Common myeloid progenitor, CD34-positive (primary cell): ENCODE data around the gene CADPS.

ENCODE experiments used
- CTCF ChIA-PET: fragments of 350-600 bp; sonication (Branson Sonifier 250); formaldehyde crosslinking; loops from one replicate; lab custom pipeline; 2021; ENCODE audit warnings: antibody characterized with exemption; lab: Charles Lee
- POLR2A ChIA-PET: fragments of 350-600 bp; sonication (Branson Sonifier 250); formaldehyde crosslinking; loops from one replicate; lab custom pipeline; 2021; ENCODE audit warnings: antibody characterized with exemption; lab: Charles Lee
- DNase-seq, 3 donors: peaks; one replicate each; pipeline versions ENCODE4 v3.0.0 to v3.0.0-alpha.2; 2013
- H3K27ac ChIP-seq, 2 experiments: 1 replicate in 1 of 2; 2 replicates in 1 of 2; pipeline ENCODE4 v1.7.0; 2013; ENCODE audit warnings: inconsistent platforms in 2 of 2, low read length in 2 of 2, mild to moderate bottlenecking in 2 of 2, low read depth in 1 of 2, moderate library complexity in 1 of 2; ENCODE audit not compliant: severe bottlenecking in 2 of 2, insufficient read depth in 1 of 2, poor library complexity in 1 of 2
- H3K27me3 ChIP-seq, 5 experiments: replicated peaks in 2 of 5; 1 replicate in 3 of 5; 2 replicates in 2 of 5; pipeline versions ENCODE4 v1.6.1 to v1.7.0; 2013; ENCODE audit warnings: low read length in 4 of 5, mild to moderate bottlenecking in 2 of 5, moderate library complexity in 2 of 5, inconsistent platforms in 1 of 5; ENCODE audit not compliant: insufficient read depth in 5 of 5, control insufficient read depth in 4 of 5
- H3K36me3 ChIP-seq, 4 experiments: 1 replicate in 2 of 4; 2 replicates in 2 of 4; pipeline versions ENCODE4 v1.6.1 to v1.7.0; 2013; ENCODE audit warnings: low read length in 3 of 4, control low read depth in 1 of 4, mild to moderate bottlenecking in 1 of 4; ENCODE audit not compliant: control insufficient read depth in 4 of 4, insufficient read depth in 4 of 4
- H3K4me1 ChIP-seq, 4 experiments: 1 replicate in 3 of 4; 2 replicates in 1 of 4; pipeline versions ENCODE4 v1.6.1 to v1.7.1; 2013; ENCODE audit warnings: low read length in 3 of 4, mild to moderate bottlenecking in 3 of 4, control low read depth in 1 of 4, inconsistent platforms in 1 of 4, moderate library complexity in 1 of 4; ENCODE audit not compliant: control insufficient read depth in 4 of 4, insufficient read depth in 4 of 4; ENCODE audit errors: control extremely low read depth in 1 of 4
- H3K4me3 ChIP-seq, 7 experiments: 1 replicate in 4 of 7; 2 replicates in 3 of 7; pipeline versions ENCODE4 v1.5.1 to v1.7.0; 2013; ENCODE audit warnings: mild to moderate bottlenecking in 7 of 7, low read length in 6 of 7, moderate library complexity in 6 of 7, inconsistent platforms in 2 of 7, low read depth in 2 of 7, control low read depth in 1 of 7; ENCODE audit not compliant: insufficient read depth in 4 of 7, control insufficient read depth in 1 of 7; ENCODE audit errors: extremely low read depth in 1 of 7
- H3K9me3 ChIP-seq, 5 experiments: 1 replicate in 4 of 5; 2 replicates in 1 of 5; pipeline versions ENCODE4 v1.6.1 to v1.7.1; 2013; ENCODE audit warnings: low read length in 4 of 5, mild to moderate bottlenecking in 2 of 5, inconsistent platforms in 1 of 5, low read depth in 1 of 5, moderate library complexity in 1 of 5; ENCODE audit not compliant: control insufficient read depth in 4 of 5, insufficient read depth in 2 of 5; ENCODE audit errors: control extremely low read depth in 1 of 5
- WGBS: methylation state at CpG from one replicate; pipeline ENCODE4 v1.1.5; 2013; ENCODE audit not compliant: insufficient coverage; 5-methylcytosine and 5-hydroxymethylcytosine counted together

The CADPS gene

DNA sequence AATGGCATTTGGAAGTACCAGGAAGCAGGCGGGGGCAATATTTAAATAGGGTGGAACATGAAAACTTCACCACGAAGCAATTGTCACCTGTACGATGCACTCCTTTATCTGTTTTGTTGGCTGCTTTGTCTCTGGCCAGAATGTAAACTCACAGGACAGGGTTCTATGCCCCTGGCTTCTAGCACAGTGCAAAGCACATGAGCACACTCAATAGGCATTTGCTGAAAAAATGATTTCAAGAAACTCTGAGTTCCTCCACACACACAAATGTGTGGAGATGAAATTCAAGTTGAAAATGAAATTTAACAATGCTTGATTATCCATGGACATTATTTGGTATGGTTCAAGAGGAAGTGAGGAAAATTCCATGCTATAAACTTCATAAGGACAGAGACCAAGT, 272.2 kb downstream of the CADPS start:
- Histone ChIP-seq H3K27me3 (peaks cover 0 to 18% (median 3%) of the 10 kb centered on the region in 5 experiments), H3K4me3 (no peak overlapping the region), H3K36me3 (no peaks in the 10 kb centered on the region), H3K4me1 (no peaks in the 10 kb centered on the region), H3K9me3 (peaks cover 0 to 1% (median 0%) of the 10 kb centered on the region in 5 experiments), H3K27ac (no peak overlapping the region)
- ChIA-PET POLR2A (no interaction called here), CTCF (no interaction called here)
- DNase-seq, result no peak
- WGBS, result 81% methylated on average over 3 of the region's 3 CpGs

DNA sequence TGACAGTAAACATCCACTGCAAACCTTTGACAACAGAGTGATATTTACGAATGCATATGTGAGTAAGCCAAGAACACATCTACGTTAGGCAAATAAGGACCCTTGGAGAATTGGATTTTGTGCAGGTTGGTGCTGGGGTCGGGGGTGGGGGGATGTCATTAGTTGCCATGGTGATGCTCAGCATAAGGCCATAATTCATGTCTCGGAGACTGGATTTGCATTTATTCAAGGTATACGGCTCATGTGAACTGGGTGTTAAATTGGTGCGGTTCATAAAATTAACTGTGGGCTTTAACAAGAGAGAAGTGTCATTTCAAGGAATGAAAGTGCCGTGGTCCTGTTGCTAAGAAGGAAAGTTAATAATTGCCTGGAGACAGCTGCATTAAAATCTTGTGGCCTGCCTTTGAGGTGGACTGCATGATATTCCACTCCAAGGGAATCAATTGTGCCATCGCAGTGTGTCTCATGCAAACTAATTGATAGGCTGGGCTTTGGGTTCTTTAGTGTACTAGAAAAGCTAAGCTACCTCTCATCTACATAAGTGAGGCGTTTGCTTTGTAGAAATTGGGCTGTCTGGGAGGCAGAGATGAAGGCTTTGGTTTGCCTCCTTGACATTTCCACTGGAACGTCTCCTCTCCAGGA, 273.0 kb downstream of the CADPS start:
- no peak for DNase-seq
- peaks cover 0 to 18% (median 3%) of the 10 kb centered on the region in 5 experiments for H3K27me3 ChIP-seq
- 77% methylated on average over 9 of the region's 10 CpGs for WGBS
- no peaks in the 10 kb centered on the region for H3K36me3 ChIP-seq
- peaks cover 0 to 1% (median 0%) of the 10 kb centered on the region in 5 experiments for H3K9me3 ChIP-seq
- POLR2A ChIA-PET, result no interaction called here
- H3K4me3 ChIP-seq, result no peak overlapping the region
- H3K4me1 ChIP-seq, result no peaks in the 10 kb centered on the region
- H3K27ac ChIP-seq, result no peak overlapping the region
- CTCF ChIA-PET, result no interaction called here

DNA sequence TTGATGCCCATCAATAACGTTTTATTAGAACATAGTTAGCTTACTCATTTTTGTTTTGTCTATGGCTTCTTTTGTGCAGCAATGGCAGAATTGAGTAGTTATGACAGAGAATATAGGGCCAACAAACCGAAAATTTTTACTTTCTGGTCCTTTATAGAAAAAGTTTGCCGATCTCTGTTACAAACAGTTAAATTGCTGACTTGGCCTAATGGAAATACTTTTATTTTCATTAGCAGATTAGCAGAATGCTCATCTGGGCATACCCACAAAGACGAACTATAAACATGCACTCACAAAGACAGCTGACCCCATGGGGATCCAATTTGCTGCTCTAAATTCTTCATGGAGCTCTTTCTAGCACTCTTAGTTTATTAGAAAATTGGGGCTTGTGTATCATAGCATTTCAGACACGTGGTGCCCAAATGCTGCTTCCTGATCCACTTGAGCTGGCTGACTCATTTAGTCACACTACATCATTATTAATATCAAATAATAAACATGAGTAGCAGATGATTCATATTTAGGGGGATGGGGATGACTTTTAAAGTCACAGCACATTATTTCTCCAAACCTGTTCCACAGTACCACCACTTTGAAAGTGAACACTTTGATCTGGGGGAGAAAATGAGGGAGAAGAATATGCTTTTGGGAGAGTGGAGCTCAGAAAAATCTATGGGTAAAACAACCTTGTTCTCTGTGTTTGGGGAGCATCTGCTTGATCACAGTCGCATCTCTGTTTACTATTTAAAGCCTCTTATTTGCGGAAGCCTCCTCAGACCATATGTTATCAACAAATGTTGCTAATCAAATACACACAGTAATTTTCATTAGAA, 273.8 kb downstream of the CADPS start:
- 92% methylated on average over 5 of the region's 7 CpGs for WGBS
- Histone ChIP-seq H3K27me3 (peaks cover 0 to 18% (median 3%) of the 10 kb centered on the region in 5 experiments), H3K4me3 (no peak overlapping the region), H3K36me3 (no peaks in the 10 kb centered on the region), H3K4me1 (no peaks in the 10 kb centered on the region), H3K9me3 (peaks cover 0 to 1% (median 0%) of the 10 kb centered on the region in 5 experiments), H3K27ac (no peak overlapping the region)
- POLR2A ChIA-PET, result interaction anchor here (0.7 kb wide), 1 partner anchor 161 kb away, joined by 3 read pairs; no protein-coding TSS in a partner anchor
- no peak for DNase-seq
- CTCF ChIA-PET, result no interaction called here

DNA sequence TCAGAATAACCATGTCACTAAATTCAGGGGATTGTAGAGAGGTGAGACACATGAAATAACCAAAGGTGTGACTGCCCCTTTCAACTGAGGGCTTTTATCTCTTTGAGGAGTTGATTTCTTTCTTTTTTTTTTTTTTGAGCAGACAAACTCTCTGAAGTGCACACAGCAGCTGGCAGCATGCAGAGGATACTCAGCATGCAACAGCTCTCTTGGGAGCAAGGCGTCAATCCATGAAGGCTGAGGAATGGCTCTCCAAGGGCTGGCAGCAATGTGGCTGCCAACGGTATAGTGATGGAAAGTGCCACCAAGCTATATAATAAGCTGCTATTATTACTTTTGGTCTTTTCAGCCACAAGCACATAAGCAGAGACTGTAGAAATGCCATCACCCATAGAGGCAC, 275.2 kb downstream of the CADPS start:
- POLR2A ChIA-PET, result no interaction called here

DNA sequence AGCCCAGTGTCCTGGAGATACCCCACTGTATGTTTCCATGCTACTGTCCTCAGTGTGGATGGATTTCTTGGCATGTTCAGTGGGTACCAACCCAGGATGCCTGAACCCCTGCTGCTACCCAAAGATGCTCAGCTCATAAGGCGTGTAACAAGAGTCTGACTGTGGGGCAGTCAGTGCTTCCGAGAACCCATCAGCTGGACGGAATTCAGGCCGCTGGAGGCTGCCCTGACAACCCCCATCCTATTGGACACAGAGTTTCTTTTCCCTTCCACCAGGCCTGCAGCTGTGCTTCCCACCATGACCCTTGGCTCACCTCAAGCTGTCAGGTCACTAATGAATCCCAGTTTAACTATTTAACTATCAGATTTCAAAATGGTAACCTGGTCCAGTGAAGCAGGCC, 277.7 kb downstream of the CADPS start:
- H3K4me1 ChIP-seq, result no peaks in the 10 kb centered on the region
- WGBS, result 96% methylated on average over 4 of the region's 4 CpGs
- ChIA-PET CTCF (no interaction called here), POLR2A (no interaction called here)
- no peaks in the 10 kb centered on the region for H3K36me3 ChIP-seq
- peaks cover 0 to 1% (median 0%) of the 10 kb centered on the region in 5 experiments for H3K9me3 ChIP-seq
- no peak overlapping the region for H3K4me3 ChIP-seq
- peaks cover 0 to 7% (median 2%) of the 10 kb centered on the region in 5 experiments for H3K27me3 ChIP-seq
- no peak overlapping the region for H3K27ac ChIP-seq
- DNase-seq, result no peak

More for the DNA sequence above, 275.2 kb downstream of the CADPS start:
- no peak for DNase-seq
- Histone ChIP-seq H3K27ac (no peak overlapping the region), H3K4me3 (no peak overlapping the region), H3K9me3 (peaks cover 0 to 1% (median 0%) of the 10 kb centered on the region in 5 experiments), H3K27me3 (peaks cover 0 to 18% (median 2%) of the 10 kb centered on the region in 5 experiments), H3K4me1 (no peaks in the 10 kb centered on the region), H3K36me3 (no peaks in the 10 kb centered on the region)
- CTCF ChIA-PET, result no interaction called here
- whole genome bisulfite sequencing, result 100% methylated on average over 1 of the region's 2 CpGs

DNA sequence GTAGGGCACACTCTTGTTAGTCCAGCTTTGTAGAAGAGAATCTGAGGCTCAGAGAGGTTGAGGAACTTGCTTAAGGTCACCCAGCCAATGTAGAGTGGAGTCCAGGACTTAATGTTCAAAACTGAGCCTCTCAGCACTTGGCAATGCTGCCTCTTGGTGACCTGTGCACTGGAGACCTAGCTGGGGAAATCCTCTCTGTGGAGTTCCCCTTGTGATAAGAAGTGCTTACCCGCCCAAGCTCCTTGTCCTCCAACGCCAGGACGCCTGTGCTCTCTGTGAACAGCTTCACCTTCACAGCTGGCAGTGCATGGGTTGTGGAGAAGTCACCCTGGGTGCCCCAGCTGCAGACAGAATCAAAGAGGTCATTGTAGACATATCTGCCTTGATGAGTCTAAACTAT, 282.8 kb downstream of the CADPS start:
- ChIA-PET CTCF (no interaction called here), POLR2A (no interaction called here)
- no peak for DNase-seq
- WGBS, result 81% methylated on average over 3 of the region's 3 CpGs
- Histone ChIP-seq H3K4me1 (no peaks in the 10 kb centered on the region), H3K27ac (no peak overlapping the region), H3K36me3 (no peaks in the 10 kb centered on the region), H3K4me3 (no peak overlapping the region), H3K9me3 (no peaks in the 10 kb centered on the region), H3K27me3 (peaks cover 0 to 6% (median 0%) of the 10 kb centered on the region in 5 experiments)

DNA sequence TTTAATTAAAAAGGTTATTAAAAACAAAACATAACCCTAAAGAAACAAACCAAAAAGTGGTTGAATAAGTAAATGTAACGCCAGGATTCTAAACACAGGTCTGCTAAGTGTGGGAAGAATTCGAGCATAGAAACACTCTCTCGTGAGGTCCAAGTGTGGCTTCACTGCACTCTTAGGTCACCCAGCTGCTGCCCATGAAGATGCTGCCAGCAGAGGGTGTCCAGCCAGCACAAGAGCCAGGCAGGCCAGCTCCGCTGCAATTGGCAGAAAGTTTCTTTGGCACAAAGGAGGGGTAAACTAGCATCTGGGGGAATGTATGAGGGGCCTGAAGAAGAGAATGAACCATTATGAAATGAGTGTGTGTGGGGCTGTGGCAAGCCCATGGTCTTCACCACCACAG, 286.1 kb downstream of the CADPS start:
- no peaks in the 10 kb centered on the region for H3K36me3 ChIP-seq
- no peak for DNase-seq
- H3K4me1 ChIP-seq, result no peaks in the 10 kb centered on the region
- no peak overlapping the region for H3K4me3 ChIP-seq
- ChIA-PET POLR2A (no interaction called here), CTCF (no interaction called here)
- H3K27ac ChIP-seq, result no peak overlapping the region
- H3K27me3 ChIP-seq, result peaks cover 0 to 7% (median 0%) of the 10 kb centered on the region in 5 experiments
- WGBS, result 100% methylated on average over 3 of the region's 4 CpGs
- H3K9me3 ChIP-seq, result no peaks in the 10 kb centered on the region
